KOPT-K1 (cell line): ENCODE results near the gene RNF149.
"Not testable (repeated sequence)": the region's sequence is repeated elsewhere in the genome, so short reads cannot be mapped to it uniquely, and the experiment has no call there.

Source experiments
- H3K27ac ChIP-seq: fragments of 200-600 bp; sonication (generic); 2 replicates; pipeline ENCODE4 v1.5.1; 2016; ENCODE audit warnings: antibody characterized with exemption, mild to moderate bottlenecking, low read depth, low read length; ENCODE audit not compliant: poor library complexity, severe bottlenecking
- H3K36me3 ChIP-seq: fragments of 200-600 bp; sonication (generic); 2 replicates; pipeline ENCODE4 v1.5.1; 2017; ENCODE audit warnings: antibody characterized with exemption, mild to moderate bottlenecking, low read length, moderate library complexity; ENCODE audit not compliant: insufficient read depth
- H3K9me3 ChIP-seq: fragments of 200-600 bp; sonication (generic); 2 replicates; pipeline ENCODE4 v1.5.1; 2017; ENCODE audit warnings: antibody characterized with exemption, low read length, mild to moderate bottlenecking; ENCODE audit not compliant: insufficient read depth, poor library complexity, severe bottlenecking

RNF149 gene

GRCh38 chr2:101264360-101264939, 44.1 kb downstream of the RNF149 start:
- Histone ChIP-seq H3K36me3 (peaks cover 100% of the 10 kb centered on the region), H3K9me3 (no peaks in the 10 kb centered on the region), H3K27ac (no peak overlapping the region)

GRCh38 chr2:101263377-101263800, 45.1 kb downstream of the RNF149 start:
- Histone ChIP-seq H3K27ac (no peak overlapping the region), H3K36me3 (peaks cover 100% of the 10 kb centered on the region), H3K9me3 (no peaks in the 10 kb centered on the region)

GRCh38 chr2:101262142-101262541, 46.4 kb downstream of the RNF149 start:
- H3K9me3 ChIP-seq = no peaks in the 10 kb centered on the region
- H3K36me3 ChIP-seq = peaks cover 99% of the 10 kb centered on the region
- no peak overlapping the region for H3K27ac ChIP-seq

DNA sequence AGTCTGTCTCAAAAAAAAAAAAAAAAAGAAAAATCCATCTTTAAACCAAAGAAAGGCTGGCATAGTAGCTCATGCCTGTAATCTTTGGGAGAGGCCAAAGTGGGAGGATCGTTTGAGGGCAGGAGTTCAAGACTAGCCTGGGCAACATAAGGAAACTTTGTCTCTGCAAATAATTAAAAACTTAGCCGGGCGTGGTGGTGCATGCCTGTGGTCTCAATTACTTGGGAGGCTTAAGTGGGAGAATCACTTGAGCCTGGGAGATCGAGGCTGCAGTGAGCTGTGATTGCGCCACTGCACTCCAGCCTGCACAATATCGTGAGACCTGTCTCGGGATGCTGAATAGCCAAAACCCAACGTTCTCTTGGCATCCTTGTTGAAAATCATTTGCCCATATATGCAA, 49.7 kb downstream of the RNF149 start:
- Histone ChIP-seq H3K36me3 (peaks cover 85% of the 10 kb centered on the region), H3K27ac (no peak overlapping the region), H3K9me3 (no peaks in the 10 kb centered on the region)

DNA sequence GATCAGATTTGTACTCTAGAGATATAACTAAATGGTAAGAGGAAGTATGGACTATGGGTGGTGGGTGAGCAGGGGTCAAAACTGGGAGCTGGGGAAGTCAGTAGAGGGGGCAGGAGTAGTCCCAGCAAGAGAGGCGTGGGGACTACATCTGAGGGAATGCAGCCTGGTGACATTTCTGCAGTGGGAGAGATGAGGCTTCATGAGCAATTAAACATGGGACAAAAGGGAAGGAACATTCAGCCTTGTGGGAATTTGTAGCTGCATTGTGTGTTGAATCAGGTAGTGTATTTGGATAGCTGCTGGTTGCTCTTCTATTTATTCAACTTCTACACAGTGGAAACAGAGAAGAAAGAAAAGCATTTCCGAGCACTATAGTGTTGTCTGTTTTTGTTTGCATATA, 52.2 kb downstream of the RNF149 start:
- H3K9me3 ChIP-seq = no peaks in the 10 kb centered on the region
- no peak overlapping the region for H3K27ac ChIP-seq
- peaks cover 60% of the 10 kb centered on the region for H3K36me3 ChIP-seq

DNA sequence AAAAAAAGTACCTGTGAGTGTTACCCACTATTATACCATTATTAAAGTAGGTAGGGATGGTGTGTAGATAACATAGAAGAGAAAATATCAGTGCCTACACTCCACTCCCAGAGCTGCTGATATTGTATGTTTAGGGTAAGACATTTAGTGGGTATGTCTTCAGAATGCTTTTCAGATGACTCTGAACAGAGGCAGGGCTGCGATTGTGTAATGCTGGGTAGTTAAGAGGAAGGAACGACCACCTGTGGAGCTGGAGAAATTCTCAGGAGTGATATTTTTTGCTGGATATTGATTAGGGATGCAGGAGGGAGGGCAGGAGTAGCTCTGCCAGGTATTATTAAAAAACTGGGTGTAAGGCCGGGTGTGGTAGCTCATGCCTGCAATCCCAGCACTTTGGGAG, 53.0 kb downstream of the RNF149 start:
- peaks cover 52% of the 10 kb centered on the region for H3K36me3 ChIP-seq
- no peaks in the 10 kb centered on the region for H3K9me3 ChIP-seq
- no peak overlapping the region for H3K27ac ChIP-seq

DNA sequence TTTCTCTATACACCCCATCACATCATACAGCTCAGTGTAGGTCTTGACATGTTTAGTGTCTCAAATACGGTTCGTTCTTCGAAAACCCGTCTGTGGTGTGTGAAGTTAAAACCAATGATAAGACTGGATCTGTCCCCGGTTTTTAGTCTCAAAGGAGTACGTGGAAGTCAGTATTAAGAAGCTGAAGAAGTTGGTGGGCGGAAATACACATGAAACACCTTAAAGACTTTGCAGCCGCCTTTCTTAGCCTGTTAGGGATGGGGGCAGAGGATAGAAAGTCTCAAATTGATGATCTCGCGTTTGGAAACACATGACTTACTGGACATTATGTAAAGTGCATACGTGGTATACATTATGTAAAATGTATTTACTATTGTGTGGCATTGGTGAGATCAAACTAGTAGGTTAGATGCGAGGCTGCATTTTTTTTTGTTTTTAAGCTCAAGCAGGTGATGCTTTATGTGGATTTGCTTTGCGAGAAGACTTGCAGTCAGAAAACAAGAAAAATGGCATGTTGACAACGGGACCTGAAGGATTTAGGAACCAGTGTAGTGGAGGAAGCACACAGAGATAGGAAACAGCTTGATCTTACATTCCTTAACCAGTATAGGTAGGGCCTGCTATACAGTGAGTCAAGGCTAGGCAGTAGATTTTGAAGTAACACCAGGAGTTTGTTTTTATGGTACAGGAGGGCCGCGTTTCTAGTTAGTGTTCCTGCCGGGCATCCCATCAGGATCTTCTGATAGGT, 54.6 kb downstream of the RNF149 start:
- Histone ChIP-seq H3K27ac (peak overlapping the region; percentile 89), H3K36me3 (peaks cover 35% of the 10 kb centered on the region), H3K9me3 (no peaks in the 10 kb centered on the region)

GRCh38 chr2:101253013-101253702, 55.3 kb downstream of the RNF149 start:
- Histone ChIP-seq H3K27ac (peak overlapping the region; percentile 89), H3K9me3 (no peaks in the 10 kb centered on the region), H3K36me3 (peaks cover 29% of the 10 kb centered on the region)

DNA sequence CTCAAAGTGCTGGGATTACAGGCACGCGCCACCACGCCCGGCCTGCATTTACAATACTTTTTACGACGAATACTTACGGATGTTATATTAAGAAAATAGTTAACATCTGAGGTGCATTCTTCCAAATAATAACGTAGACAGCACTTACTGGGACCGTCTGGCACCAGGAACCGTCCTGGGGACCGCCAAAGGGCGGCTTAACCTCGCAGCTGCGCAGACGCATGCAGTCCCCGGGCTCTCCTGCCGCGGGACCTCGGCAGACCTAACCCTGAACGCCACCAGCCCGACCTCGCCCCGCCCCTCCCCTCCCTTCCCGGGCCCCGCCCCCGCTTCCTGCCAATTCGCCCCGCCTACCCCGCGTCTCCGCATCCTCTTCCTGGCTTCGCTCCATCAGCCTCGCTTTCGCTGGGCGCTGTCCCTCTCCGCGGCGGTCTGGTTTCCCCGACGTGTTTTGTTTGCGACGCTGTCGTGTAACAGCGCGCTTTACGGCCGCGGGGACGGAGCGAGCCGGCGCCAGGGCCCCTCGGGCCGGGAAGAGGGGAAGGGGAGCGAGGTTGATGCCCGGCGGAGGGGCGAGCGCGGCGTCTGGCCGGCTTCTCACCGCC, 56.0 kb downstream of the RNF149 start, which contains the start of gene CNOT11:
TSS of gene CNOT11 (plus strand) at position 479 of the 605 bp plus-strand sequence. CDS start at position 558, 79 bp downstream.
- H3K27ac ChIP-seq = peak within 1 kb of the TSS; percentile 89
- H3K36me3 ChIP-seq = peaks cover 23% of the 10 kb centered on the region
- no peaks in the 10 kb centered on the region for H3K9me3 ChIP-seq

DNA sequence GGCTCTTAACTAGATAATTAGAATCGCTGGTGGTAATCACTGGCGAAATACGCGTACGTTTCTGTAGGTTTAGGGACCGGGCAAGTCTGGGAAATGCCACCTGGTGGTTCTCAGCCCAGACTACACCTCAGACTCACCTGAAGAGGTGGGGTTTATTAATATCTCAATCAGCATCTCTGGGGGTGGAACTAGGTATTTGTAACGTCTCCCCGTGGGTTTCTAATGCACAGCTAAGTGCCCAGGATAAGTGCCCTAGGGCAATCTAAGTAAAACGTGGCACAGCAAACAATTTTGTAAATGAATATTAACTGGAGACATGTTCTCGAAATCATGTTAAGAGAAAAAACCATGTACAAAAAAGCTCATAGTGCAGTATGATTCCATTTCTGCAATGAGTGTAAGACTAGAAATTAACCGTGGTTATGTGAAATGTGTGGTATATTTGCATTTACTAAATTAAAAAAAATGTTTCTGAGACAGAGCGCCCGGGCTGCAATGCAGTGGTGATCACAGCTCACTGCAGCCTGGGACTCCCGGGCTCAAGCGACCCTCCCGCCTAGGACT, 56.6 kb downstream of the RNF149 start:
- Histone ChIP-seq H3K27ac (peak overlapping the region; percentile 89), H3K9me3 (no peaks in the 10 kb centered on the region), H3K36me3 (peaks cover 18% of the 10 kb centered on the region; the same call in 1 of the 2 replicates)

DNA sequence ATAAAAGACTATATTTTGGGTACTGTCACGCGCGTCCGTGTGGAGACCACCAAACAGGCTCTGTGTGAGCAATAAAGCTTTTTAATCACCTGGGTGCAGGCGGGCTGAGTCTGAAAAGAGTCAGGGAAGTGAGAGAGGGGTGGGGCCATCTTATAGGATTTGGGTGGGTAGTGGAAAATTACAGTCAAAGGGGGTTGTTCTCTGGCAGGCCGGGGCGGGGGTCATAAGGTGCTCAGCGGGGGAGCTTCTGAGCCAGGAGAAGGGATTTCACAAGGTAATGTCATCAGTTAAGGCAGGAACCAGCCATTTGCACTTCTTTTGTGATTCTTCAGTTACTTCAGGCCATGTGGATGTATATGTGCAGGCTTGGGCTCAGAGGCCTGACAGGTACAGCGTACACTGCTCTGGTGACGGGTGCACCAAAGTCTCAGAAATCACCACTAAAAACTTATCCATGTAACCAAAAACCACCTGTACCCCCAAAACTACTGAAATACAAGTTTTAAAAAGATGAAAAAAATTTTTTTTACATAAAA, 57.2 kb downstream of the RNF149 start:
- not testable (repeated sequence) for H3K27ac ChIP-seq, H3K9me3 ChIP-seq
- H3K36me3 ChIP-seq = peaks cover 16% of the 10 kb centered on the region; the same call in 1 of the 2 replicates

GRCh38 chr2:101249826-101250225, 58.7 kb downstream of the RNF149 start:
- Histone ChIP-seq H3K36me3 (peaks cover 7% of the 10 kb centered on the region; the same call in 1 of the 2 replicates), H3K9me3 (no peaks in the 10 kb centered on the region), H3K27ac (no peak overlapping the region)

DNA sequence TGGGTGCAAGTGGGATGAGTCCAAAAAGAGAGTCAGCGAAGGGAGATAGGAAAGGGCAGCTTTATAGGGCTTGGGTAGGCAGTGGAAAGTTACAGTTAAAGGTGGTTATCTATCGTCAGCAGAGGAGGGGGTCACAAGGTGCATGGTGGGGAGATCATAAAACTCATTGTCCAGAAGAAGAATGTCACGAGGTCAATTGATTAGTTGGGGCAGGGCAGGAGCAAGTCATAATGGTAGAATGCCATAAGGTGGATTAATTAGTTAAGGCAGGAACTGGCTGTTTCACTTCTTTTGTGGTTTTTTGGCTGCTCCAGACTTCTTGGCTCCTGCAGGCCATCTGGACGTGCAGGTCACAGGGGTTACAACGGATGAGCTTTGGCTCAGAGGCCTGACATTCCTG, 59.7 kb downstream of the RNF149 start:
- H3K36me3 ChIP-seq, H3K9me3 ChIP-seq, H3K27ac ChIP-seq: not testable (repeated sequence)

- not testable (repeated sequence) for H3K36me3 ChIP-seq, H3K27ac ChIP-seq, H3K9me3 ChIP-seq
Measured at GRCh38 chr2:101245468-101245867, 63.0 kb downstream of the RNF149 start.

GRCh38 chr2:101244899-101245298, 63.6 kb downstream of the RNF149 start:
- H3K9me3 ChIP-seq, H3K36me3 ChIP-seq, H3K27ac ChIP-seq: not testable (repeated sequence)
